AG04450 (cell line): Measurements from ENCODE around the gene CAPSL. TPM values are rescaled to one million over a fixed set of nuclear protein-coding genes. Genes with fewer than 3 reads are reported as not detected.
"Not testable (repeated sequence)": the region's sequence is repeated elsewhere in the genome, so short reads cannot be mapped to it uniquely, and the experiment has no call there.

Experiments used
- CTCF ChIA-PET: fragments of 300-600, 350-600 bp; formaldehyde crosslinking; extraction: SDS; loops from one replicate; lab custom pipeline; 2022; ENCODE audit warnings: antibody characterized with exemption, inconsistent platforms; lab: Charles Lee
- POLR2A ChIA-PET: fragments of 350-600 bp; formaldehyde crosslinking; extraction: SDS; loops from one replicate; lab custom pipeline; 2021; ENCODE audit warnings: antibody characterized with exemption, inconsistent platforms; lab: Yijun Ruan, JAX
- DNase-seq: peaks from one replicate; pipeline ENCODE4 v3.0.0-alpha.2; 2011; ENCODE audit warnings: low read depth, low spot score
- H3K27ac ChIP-seq: one replicate; pipeline ENCODE4 v1.5.1; 2012; ENCODE audit warnings: low read depth, low read length, control low read depth
- H3K27me3 ChIP-seq: one replicate; pipeline ENCODE4 v1.6.0; 2012; ENCODE audit warnings: low read length; ENCODE audit not compliant: control insufficient read depth, insufficient read depth
- H3K4me3 ChIP-seq: 2 replicates; pipeline ENCODE4 v1.5.1; 2011; ENCODE audit warnings: mild to moderate bottlenecking, low read depth, low read length, control low read depth
- H3K9me3 ChIP-seq: 2 replicates; pipeline ENCODE4 v1.5.1; 2012; ENCODE audit warnings: low read length; ENCODE audit not compliant: control insufficient read depth, insufficient read depth
- CTCF ChIP-seq: IDR thresholded peaks from 2 replicates; pipeline ENCODE4 v1.5.1; 2011; ENCODE audit warnings: low read depth, low read length, control low read depth, inconsistent platforms
- polyA plus RNA-seq: library from polyadenylated mRNA; depleted of rRNA; stranded (reverse); fragments of >200 nt; gene quantifications from 2 replicates; pipeline ENCODE4 v1.2.3, GENCODE V29; 2011; rRNA removed
- small RNA-seq: library from RNA; depleted of rRNA; stranded (forward); fragments of <200 nt; gene quantifications from one replicate; pipeline ENCODE3, GENCODE V24; 2012; ENCODE audit warnings: low read depth; ENCODE audit not compliant: insufficient read length

CAPSL gene
- polyA plus RNA-seq, 1 experiment, result 0.09 TPM

DNA sequence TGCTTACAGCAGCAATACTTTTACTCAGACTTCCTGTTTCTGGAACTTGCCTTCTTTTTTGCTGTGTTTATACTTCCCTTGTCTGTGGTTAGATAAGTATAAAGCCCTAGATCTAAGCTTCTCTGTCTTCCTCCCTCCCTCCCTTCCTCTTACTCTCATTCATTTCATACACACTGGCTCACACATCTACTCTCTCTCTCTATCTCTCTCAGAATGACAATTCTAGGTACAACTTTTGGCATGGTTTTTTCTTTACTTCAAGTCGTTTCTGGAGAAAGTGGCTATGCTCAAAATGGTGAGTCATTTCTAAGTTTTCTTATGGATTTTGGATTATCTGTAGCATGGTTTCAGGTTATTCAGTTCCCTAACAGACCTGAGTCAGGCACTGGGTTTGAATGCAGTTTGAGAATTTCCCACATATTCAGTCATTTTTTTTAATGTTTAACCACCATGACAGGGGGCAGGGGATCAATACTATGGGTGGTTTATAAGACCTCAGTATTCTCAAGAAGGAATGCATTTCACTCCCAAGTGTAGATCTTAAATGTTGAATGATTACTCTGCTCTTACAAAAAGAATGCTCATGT is 81.6 kb downstream of the CAPSL start, which contains the start of gene IL7R:
Gene IL7R, plus strand, starts transcription at position 127 of the 587 bp plus-strand sequence. Its CDS starts 87 bp downstream, at position 214.
- DNase-seq, result peak; percentile 15

DNA sequence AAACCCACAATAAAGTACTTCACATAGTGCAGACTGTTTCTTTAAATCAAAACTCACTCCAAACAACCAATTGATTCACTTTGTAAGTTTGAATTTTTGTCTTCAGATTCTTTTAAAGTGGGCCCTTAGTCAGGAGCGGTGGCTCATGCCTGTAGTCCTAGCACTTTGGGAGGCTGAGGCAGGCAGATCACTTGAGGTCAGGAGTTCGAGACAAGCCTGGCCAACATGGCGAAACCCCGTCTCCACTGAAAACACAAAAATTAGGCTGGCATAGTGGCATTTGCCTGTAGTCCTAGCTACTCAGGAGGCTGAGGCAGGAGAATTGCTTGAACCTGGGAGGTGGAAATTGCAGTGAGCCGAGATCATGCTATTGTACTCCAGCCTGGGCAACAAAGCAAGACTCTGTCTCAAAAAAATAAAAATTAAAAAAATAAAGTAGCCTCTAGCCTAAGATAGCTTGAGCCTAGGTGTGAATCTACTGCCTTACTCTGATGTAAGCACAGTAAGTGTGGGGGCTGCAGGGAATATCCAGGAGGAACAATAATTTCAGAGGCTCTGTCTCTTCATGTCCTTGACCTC is 82.1 kb downstream of the CAPSL start:
- H3K27me3 ChIP-seq, DNase-seq, H3K9me3 ChIP-seq, H3K4me3 ChIP-seq, POLR2A ChIA-PET: not testable (repeated sequence)
- CTCF ChIA-PET, result interaction anchor here (1.7 kb wide), 1 partner anchor 79 kb away, joined by 6 read pairs; no protein-coding TSS in a partner anchor
- H3K27ac ChIP-seq, result peak overlapping the region; percentile 31

More for the DNA sequence above, 81.6 kb downstream of the CAPSL start, which contains the start of gene IL7R:
- Histone ChIP-seq H3K27me3 (no peaks in the 10 kb centered on the region), H3K27ac (peak within 1 kb of the TSS; percentile 31), H3K4me3 (peak within 1 kb of the TSS; percentile 38), H3K9me3 (no peaks in the 10 kb centered on the region)
- CTCF ChIA-PET, result interaction anchor here (1.0 to 1.7 kb wide), 2 partner anchors 69 to 79 kb away, joined by 3 to 6 read pairs; no protein-coding TSS in a partner anchor
- POLR2A ChIA-PET, result no interaction called here
- no peak for TF ChIP-seq CTCF

GRCh38 chr5:35855187-35855586 is 83.2 kb downstream of the CAPSL start:
- no peak overlapping the region for H3K4me3 ChIP-seq
- TF ChIP-seq CTCF, result no peak
- POLR2A ChIA-PET, result no interaction called here
- H3K27ac ChIP-seq, result no peak overlapping the region
- no peaks in the 10 kb centered on the region for H3K9me3 ChIP-seq
- CTCF ChIA-PET, result no interaction called here
- DNase-seq, result no peak
- no peaks in the 10 kb centered on the region for H3K27me3 ChIP-seq

Small RNAs within 50 kb of the gene (small RNA-seq; reads per million reads assigned to genes)
- not detected for gene AC112204.1

Other genes with a start within 250 kb of the CAPSL start
- gene IL7R, start 81.7 kb downstream of the CAPSL start, polyA plus RNA-seq, result 36.5 and 43.7 TPM in 2 replicates
- gene UGT3A1, start 52.8 kb upstream of the CAPSL start, polyA plus RNA-seq, result not detected in 2 replicates
- gene UGT3A2, start 128.3 kb upstream of the CAPSL start, polyA plus RNA-seq, result not detected in 2 replicates
- gene LMBRD2, start 213.3 kb upstream of the CAPSL start, polyA plus RNA-seq, result 4.1 and 5.3 TPM in 2 replicates
- gene SKP2, start 213.5 kb upstream of the CAPSL start, polyA plus RNA-seq, result 21.6 and 24.6 TPM in 2 replicates